GM12864 (cell line): ENCODE data around the gene SLC4A3.

Experiments used
- DNase-seq: peaks from one replicate; pipeline ENCODE4 v3.0.0-alpha.2; 2011; ENCODE audit warnings: low read depth
- H3K4me3 ChIP-seq: 2 replicates; pipeline ENCODE4 v1.5.1; 2011; ENCODE audit warnings: mild to moderate bottlenecking, low read depth, low read length, control low read depth
- CTCF ChIP-seq: IDR thresholded peaks from 2 replicates; pipeline ENCODE4 v1.5.1; 2011; ENCODE audit warnings: low read depth, mild to moderate bottlenecking, moderate library complexity, low read length, control low read depth, inconsistent platforms; ENCODE audit errors: missing control alignments

The SLC4A3 gene

GRCh38 chr2:219662566-219662965, 35.1 kb downstream of the SLC4A3 start:
- TF ChIP-seq CTCF: no peak
- DNase-seq: no peak
- H3K4me3 ChIP-seq: no peak overlapping the region

- no peak for DNase-seq
- H3K4me3 ChIP-seq: no peak overlapping the region
- no peak for TF ChIP-seq CTCF
Measured at GRCh38 chr2:219663116-219663762, 35.8 kb downstream of the SLC4A3 start.

- TF ChIP-seq CTCF: no peak
- no peak for DNase-seq
- H3K4me3 ChIP-seq: no peak overlapping the region
Measured at GRCh38 chr2:219664041-219664440, 36.6 kb downstream of the SLC4A3 start.

- H3K4me3 ChIP-seq: no peak overlapping the region
- TF ChIP-seq CTCF: no peak
- no peak for DNase-seq
Measured at GRCh38 chr2:219664944-219665343, 37.5 kb downstream of the SLC4A3 start.

GRCh38 chr2:219665926-219666325, 38.5 kb downstream of the SLC4A3 start:
- no peak overlapping the region for H3K4me3 ChIP-seq
- no peak for DNase-seq
- TF ChIP-seq CTCF: no peak

- no peak overlapping the region for H3K4me3 ChIP-seq
- DNase-seq: no peak
- TF ChIP-seq CTCF: no peak
Measured at GRCh38 chr2:219668316-219668715, 40.9 kb downstream of the SLC4A3 start.

GRCh38 chr2:219670386-219670785, 43.0 kb downstream of the SLC4A3 start:
- no peak for TF ChIP-seq CTCF
- H3K4me3 ChIP-seq: no peak overlapping the region
- DNase-seq: no peak
